GM18526 (cell line): Measurements from ENCODE around the gene CMTM6.

Experiments used
- POLR2A ChIP-seq: IDR thresholded peaks from 3 replicates; pipeline ENCODE4 v1.6.1; 2011; ENCODE audit not compliant: insufficient read length; ENCODE audit errors: extremely low read depth

Gene CMTM6

GRCh38 chr3:32502946-32503286, 264 bp upstream of the CMTM6 start:
- no peak for TF ChIP-seq POLR2A

- no peak for TF ChIP-seq POLR2A
Measured at GRCh38 chr3:32501783-32502117, 902 bp downstream of the CMTM6 start.

DNA sequence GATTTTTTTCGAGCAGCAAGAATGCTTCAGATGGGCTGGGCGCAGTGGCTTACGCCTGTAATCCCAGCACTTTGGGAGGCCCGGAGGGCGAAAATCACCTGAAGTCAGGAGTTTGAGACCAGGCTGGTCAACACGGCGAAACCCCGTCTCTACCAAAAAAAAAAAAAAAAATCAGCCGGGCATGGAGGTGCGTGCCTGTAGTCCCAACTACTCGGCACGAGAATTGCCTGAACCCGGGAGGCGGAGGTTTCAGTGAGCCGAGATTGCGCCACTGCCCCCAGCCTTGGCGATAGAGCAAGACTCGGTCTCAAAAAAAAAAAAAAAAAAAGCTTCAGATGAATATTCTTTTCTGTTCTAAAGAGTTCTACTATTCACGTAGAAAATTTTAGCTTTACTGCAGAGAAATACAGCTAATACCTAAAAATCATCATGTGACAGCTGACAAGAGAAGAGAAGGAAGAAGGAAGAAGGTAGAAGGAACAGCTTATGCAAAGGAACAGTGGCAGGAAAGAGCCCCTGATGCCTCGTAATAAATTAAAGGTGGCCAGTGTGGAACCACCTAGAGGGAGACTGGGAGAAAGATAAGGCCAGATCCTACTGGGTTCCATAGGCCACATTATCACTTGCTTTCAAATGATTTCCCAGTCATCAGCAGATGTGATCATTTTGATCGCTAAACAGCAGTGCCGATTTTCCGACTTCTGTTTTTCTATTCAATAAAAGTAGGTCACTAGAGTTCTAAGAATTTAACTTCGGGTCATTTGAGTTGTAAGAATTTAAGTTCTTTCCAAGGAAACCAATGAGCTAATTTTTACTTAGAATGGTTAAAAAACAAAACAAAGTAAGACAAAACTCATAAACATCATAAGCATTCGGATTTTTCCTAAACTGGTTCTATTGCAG, 1.5 kb downstream of the CMTM6 start:
- no peak for TF ChIP-seq POLR2A

GRCh38 chr3:32500231-32500630, 2.4 kb downstream of the CMTM6 start:
- TF ChIP-seq POLR2A: no peak

GRCh38 chr3:32499585-32499984, 3.1 kb downstream of the CMTM6 start:
- TF ChIP-seq POLR2A: no peak

- no peak for TF ChIP-seq POLR2A
Measured at GRCh38 chr3:32498992-32499391, 3.7 kb downstream of the CMTM6 start.

DNA sequence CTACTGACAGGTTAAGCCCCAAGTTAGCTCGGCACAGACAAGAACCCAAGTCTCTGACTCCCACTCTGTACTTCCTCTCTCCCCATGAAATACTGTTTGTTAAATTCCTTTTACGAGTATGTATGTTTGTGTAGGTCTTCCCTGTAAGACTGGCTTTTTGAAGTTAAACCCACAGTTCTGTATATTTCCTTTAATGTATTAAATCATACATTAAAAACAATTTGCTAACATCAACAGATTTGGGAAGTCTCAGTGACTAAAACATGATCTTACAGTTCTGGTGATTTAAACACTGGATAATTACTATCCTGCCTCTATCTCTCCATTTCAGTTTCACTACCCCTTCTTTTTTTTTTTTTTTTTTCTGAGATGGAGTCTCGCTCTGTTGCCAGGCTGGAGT, 4.4 kb downstream of the CMTM6 start:
- no peak for TF ChIP-seq POLR2A

DNA sequence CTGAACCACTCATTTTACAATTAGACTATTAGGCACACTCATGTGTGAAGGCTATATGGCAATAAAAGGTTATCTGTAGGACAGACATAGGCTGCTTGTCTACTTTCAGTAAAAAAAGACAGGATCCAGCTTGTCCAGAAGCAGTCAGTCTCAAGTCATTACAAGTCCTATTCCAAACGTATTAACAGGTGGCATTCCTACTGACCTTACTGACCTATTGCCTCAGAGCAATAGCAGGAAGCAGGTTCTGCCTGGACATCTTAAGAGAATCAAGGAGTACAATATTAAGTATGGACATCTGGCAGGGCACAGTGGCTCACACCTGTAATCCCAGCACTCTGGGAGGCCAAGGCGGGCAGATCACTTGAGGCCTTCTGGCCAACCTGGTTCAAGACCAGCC, 7.0 kb downstream of the CMTM6 start:
- TF ChIP-seq POLR2A: no peak

GRCh38 chr3:32495085-32495484, 7.6 kb downstream of the CMTM6 start:
- TF ChIP-seq POLR2A: no peak

GRCh38 chr3:32493437-32494414, 8.9 kb downstream of the CMTM6 start:
- TF ChIP-seq POLR2A: no peak

- no peak for TF ChIP-seq POLR2A
Measured at GRCh38 chr3:32492684-32493436, 9.8 kb downstream of the CMTM6 start.

DNA sequence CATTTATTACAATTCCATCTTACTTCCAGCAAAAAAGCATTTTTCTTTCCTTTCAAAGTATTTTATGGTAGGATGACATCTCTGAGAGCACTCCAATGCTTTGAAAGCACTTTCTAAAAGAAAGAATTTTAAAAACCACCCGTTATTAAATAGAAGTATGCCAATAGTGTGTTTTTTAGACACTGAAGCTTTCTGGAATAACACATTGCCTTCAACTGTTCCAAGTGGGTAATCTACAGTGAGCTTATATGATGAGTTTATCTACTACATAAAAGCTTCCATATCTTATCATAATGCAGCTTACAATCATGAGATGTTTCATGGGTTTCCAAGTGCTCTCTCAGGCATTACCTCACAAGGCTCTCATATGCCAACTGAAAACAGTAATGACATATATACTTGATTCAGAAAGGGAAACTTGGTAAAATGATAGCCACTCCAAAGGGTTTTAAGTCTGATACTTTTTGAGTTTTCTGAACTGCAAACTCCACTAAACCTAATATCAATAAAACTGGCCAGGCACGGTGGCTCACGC, 14.1 kb downstream of the CMTM6 start:
- TF ChIP-seq POLR2A: no peak

DNA sequence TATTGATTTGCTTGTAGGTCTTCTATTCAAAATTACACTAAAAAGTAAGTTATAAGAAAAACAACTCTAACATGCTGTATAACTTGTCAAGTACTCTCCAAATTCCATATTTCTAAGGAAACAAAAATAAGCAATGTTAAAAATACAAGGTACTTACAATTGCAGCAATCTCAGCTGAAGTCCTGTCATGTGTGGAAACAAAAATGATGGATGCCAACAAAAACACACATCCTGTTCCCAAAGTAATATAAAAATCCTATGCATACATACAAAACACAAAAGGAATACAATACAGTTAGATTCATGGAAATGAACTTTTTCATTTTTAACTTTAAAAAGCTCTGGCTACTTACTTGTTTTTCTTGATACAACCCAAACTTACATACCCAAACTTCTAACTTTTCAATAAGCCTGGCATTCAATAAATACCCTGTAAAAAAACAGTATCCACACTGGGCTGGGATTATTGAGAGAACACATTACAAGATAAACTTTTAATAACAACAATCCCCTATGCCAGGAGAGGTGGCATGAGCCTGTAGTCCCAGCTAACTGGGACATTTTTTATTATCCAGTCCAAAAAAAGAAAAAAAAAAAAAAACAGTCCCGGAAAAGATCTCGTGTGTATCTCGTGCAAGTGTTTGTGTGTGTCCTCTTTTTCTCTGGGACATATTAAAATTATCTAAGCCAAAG, 14.7 kb downstream of the CMTM6 start:
- no peak for TF ChIP-seq POLR2A

GRCh38 chr3:32484436-32484835, 18.2 kb downstream of the CMTM6 start:
- no peak for TF ChIP-seq POLR2A
